Left cardiac atrium (tissue), 4 donors: ENCODE results near the gene NT5DC3. TPM values are rescaled to one million over a fixed set of nuclear protein-coding genes. Genes with fewer than 3 reads are reported as not detected.

Source experiments
- ATAC-seq, 2 donors: fragments of 200-7000 bp; cut with Tn5 transposase; one replicate each; pipeline ENCODE4 v1.9.1; 2020; ENCODE audit warnings: mild to moderate bottlenecking in 2 of 2, moderate library complexity in 2 of 2
- DNase-seq: peaks from one replicate; pipeline ENCODE4 v3.0.0-alpha.2; 2020
- intact Hi-C, 2 donors: fragments of 100-400 bp; cut with DNase I; formaldehyde crosslinking; loops; one replicate each; pipeline versions ENCODE4 v1.14.1 to v1.15.1; 2022 to 2023
- long read RNA-seq: library from polyadenylated mRNA; unstranded; transcript quantifications from one replicate; pipeline ENCODE4 v2.0.0, GENCODE V29; 2021
- total RNA-seq, 2 donors: library from RNA; stranded (reverse); fragmentation: NEBNext Ultra II Directional; extraction: Animal tissue kit (Norgen Biotek cat#: 25700); gene quantifications; one replicate each; pipeline ENCODE4 v1.2.1, GENCODE V29; 2021
- donor health status: DM: no; HTN: yes; CAD: no.
- donor health status: DM: no; HTN: yes; CAD: no; lungs with severe emphysema.
- donor health status: DM: yes; HTN: yes; CAD: no.
- donor health status: Dilated cardiomyopathy.

NT5DC3 gene
- total RNA-seq, result 1 to 10 TPM; 2.4 to 4.9 TPM
- long read RNA-seq, result 0 reads

DNA sequence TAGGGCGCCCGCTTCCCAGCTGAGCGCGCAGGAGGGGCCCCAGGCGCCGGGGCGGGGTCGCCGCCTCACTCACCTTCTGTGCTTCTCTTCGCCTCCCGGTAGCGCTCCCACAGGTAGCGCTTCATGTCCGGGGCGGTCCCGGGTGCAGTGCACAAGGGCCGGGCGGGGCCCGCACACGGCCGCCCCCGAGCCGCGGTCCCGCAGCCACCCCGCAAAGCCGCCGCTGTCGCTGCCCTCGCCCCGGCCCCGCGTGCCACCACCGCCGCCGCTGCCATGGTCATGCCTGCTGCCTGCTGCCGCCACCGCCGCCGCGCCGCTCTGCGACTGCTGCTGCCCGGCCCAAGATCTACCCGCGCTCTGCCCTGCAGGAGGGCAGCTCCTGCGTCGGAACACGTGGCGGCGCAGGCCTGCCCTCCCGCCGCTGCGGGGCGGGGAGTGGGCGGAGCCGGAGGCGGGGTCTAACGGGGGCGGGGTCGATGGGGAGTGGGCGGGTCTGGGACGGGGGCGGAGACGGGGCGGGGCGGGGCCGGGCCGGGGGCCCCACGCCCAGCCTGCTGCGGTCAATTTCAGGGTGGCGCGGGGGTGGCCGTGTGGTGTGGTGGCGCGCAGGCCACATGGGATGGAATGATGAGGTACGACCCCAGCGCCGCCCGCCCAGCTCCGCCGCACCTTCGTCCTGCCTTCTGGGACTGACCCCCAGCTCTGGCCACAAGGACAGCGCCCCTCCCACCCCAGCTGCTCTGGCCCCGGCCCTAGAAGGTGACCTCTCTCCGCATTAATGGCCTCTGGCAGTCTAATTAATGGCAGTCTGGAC is at the start of gene NT5DC3:
TSS of gene NT5DC3 (minus strand) at position 359 of the 814 bp plus-strand sequence. CDS start at position 281, 78 bp downstream.
- intact Hi-C loops, result no loop called here
- ATAC-seq, result peak; percentile 97 to 98

DNA sequence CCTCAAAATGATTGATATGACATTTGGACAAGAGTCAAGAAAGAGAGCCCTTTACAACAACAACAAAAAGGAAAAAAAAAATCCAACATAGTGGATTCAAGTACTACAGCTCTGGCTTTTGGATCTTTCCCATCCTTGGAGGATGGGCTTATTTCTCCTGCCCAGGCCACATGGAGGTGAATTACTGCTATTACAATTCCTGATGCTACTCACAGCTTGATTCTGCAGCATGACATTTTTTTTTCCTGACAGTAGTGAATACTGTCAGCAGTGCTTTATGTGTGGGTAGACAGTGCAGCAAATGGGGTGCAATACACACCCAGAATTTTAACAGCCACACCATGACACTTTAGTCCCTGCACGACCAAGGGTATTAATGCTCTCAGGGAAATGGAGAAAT is 46.7 kb upstream of the NT5DC3 start:
- intact Hi-C loops, result no loop called here
- ATAC-seq (no peak), DNase-seq (no peak)

More for the DNA sequence above, at the start of gene NT5DC3:
- peak; percentile 81 for DNase-seq

DNA sequence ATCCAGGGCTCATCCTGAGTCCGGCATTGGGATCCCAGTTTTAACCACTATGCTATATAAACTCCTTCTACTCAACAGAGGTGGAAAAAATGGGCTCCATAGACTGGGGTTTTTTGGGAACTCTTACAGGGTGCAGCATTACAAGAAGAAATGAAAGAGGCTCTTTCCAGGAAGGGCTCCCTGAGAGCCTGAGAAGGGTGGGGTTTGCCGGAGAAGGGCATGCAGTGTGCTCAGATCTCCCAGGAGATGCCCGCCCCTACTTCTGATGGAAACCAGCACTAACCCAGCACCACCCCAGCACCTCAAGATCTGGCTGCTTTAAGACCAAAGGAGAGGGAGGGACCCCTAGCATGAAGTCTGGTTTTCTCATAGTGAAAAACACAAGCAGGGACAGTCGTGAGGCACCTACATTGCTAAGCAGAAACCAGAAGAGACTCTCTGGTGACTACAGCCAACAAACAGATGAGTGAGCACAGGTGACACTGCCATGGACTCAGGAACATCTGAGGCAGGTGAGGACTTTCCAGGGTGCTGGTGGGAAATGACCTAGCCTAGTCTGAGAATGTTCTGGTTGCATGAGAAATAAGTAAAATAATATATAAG is 45.3 kb upstream of the NT5DC3 start:
- intact Hi-C loops, result no loop called here
- DNase-seq, result no peak

DNA sequence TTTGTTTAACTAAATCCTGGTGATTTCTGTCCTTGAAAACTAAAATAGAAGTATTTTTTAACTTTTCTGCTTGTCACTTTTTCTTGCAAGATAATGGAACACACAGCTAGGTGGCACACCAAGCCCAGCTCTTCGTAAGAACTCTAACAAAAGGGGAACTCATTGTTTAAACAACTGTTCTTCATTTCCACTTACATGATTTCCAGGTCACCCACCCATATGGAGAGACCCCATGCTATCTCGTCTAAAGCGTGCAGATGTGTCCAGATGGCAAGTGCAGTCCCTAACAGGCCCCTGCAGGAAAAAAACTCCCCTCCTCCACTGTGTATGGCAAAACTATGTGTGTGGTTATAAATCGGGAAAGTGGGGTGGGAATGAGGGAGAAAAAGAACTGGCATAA is 43.3 kb upstream of the NT5DC3 start:
- intact Hi-C loops, result no loop called here
- DNase-seq, result no peak
- ATAC-seq, result no peak

More for the DNA sequence above, 45.3 kb upstream of the NT5DC3 start:
- ATAC-seq, result no peak

DNA sequence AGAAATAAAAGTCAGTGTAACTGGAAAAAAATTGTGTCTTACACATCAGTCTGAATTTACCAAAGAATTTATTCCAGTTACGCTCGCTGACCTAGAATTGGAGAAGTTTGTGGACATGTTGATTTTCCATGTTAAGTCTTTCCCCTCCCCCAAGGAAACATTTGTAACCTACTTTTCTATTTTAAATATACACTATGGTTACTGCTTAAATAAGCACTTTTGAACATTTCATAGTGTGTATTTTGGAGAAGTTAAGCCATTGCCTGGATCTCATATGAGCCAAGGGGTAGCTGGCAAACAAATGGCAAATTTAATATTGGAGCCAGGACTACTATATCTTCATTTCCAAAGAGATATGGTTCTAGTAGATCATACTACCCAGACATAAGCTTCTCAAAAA is 42.9 kb upstream of the NT5DC3 start:
- ATAC-seq (no peak), DNase-seq (no peak)
- intact Hi-C loops, result no loop called here

DNA sequence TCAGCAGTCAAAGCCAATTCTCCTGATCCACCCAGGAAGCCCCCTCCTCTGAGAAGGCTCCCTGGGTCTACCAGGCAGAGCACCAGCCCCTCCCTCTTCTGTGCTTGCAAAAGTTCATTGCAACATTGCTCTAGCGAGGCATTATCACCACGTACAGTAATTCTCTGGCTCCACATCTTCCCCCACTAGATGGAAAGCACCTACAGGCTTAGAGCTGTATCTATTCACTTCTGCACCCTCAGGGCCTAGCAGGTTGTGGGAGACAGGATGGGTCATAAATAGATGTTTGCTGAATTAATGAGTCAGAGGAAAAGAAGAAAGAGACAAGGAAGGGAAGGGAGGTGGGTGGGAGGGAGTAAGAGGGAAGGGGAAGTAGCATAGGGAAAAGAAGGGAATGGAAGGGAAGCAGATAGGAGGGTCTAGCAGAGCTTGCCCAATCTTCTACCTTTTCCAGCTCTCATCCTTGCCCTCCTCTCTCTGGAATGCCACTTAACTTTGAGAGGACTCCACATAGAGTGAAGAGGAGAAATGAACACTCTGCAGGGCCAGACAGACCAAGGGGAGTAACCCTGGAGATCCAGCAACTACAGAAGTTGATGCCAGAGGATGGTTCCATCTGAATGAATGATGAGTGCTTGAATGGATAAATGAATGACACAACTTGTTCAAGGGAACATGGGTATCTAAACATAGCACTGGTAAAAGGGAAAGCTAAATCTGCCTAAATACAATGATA is 42.0 kb upstream of the NT5DC3 start:
- ATAC-seq (no peak), DNase-seq (no peak)
- intact Hi-C loops, result no loop called here

DNA sequence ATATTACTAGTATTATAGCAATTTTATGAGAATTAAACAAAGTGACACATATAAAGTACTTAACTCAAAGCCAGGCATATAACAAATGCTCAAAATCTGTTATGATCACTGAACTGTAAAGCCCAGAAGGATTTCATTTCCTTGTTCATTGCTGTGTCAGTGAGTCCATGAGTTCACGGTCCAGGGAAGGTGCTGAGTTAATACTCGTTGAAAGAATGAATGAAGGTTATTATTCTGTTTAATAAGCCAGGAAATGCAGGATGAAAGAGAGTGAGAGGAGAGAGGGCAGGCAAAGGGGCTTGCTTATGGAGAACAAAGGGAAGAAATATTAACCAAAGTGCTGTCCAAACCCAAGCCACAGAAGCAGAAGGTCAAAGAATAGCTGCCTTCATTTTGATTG is 40.2 kb upstream of the NT5DC3 start:
- no peak for DNase-seq
- intact Hi-C loops, result no loop called here
- ATAC-seq, result no peak

DNA sequence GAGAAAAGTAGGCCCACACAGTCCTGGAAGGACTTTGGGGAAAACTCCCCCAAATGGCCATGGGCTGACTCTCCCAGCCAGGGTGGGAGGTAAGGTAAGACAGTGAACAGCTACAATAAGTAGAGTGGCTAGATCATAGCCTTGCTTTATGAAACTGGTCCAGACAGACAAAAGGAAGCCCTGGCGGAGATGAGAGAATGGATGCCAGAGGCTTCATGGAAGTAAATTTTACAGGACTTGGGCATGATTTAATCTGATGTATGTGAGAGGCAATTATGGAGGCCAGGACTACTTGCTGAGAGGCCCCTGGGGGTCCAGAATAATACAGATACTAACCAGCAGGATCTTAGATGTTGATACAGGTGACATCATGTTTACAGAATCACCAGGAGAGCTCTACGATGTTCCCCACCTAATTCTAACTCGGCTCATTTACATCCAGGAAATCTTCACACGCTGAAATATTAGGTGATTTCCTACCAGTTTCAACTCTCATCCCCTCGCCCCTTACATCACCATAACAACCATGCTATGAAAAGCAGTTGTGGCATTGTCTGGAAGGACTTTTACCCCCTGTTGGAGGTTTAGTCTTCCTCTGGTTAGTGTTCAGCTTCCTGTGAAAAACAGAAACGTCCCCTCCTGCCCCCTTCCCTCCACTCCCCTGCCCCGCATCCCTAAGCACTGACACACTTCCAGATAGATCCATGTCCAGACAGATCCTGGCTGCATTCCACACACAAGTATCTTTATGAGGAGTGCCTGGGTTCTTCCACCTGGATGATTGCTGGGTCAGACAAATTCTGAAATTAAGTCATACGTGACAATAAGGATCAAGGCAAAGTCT is 39.5 kb upstream of the NT5DC3 start:
- intact Hi-C loops, result no loop called here
- DNase-seq, result no peak
- no peak for ATAC-seq

DNA sequence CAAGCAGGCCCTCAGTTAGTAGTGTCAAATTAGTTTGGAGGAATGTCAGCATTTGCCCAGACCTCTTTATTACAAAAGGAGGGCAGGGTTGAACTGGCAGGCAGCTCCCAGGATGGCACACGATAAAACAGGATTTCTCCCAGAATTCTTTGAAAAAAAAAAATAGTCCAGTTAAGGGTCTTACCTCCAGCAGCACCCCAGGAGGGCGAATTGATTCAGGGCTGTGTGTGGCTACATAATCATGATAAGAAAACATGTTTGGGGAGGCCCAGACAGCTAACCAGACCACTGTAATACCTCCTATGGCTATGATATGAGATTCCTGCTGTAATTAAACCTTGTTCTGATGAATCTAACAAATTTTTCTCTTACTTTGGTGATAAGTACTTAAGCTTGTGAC is 38.8 kb upstream of the NT5DC3 start:
- intact Hi-C loops, result loop anchor here (5.0 to 10.0 kb wide), 3 partner anchors 105 to 227 kb away; no protein-coding TSS in a partner anchor
- no peak for DNase-seq
- no peak for ATAC-seq

DNA sequence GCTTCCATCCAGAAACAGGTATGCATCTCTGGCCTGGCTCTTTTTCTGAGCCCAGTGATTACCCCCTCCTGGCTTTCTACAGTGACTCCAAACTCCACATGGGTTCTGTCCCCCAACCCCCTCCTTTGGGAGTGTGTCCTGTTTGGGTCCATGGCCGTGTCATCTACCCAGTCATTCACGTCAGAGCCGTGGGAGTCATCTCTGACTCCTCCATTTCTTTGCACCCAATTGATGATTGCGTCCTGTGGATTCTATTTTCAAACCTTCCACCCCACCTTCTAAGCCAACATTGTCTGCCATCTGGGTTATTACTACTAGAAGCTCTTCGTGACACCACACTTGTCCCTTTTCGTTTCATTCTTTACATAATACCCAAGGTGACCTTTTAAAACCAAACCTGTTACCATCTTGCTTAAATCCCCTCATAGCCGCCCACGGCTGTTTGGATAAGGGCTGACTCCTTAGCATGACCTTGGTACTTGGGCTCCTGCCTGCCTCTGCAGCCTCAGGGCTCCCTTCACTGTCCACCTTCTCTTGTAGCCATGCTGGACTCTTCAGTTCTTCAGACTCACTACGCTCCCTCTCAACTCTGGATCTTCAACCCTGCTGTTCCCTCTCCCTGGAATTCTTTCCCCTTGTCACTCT is 38.1 kb upstream of the NT5DC3 start:
- DNase-seq, result no peak
- ATAC-seq, result no peak
- intact Hi-C loops, result loop anchor here (5.0 to 10.0 kb wide), 3 partner anchors 104 to 228 kb away; no protein-coding TSS in a partner anchor

DNA sequence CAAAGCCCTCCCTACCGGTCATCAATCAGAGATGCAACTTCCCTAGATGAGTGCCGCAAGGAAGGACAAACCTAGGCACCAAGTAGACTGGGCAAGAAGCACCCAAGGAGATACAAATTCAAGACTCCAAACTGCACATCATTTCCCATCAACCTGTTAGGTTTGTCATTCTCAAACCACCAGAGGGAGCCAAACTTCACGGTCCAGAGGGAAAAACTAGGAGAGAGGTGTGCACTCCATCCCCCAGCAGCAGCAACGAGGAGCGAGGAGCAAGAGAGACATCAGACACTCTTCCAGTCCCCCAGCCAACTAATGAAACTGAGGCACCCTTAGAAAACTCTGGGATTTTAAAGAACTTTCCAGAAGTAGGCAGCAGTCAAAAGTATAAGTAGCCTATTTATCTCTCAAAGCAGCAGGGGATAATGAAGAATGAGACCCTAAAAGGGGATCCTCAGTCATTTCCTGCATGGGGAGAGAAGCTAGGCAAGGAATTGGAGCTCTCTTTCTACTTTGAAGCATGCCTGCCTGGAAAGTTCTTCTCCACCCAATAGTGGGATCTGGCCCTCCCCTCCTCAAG is 37.0 kb upstream of the NT5DC3 start:
- DNase-seq (peak; percentile 50), ATAC-seq (peak; percentile 57 to 86)
- intact Hi-C loops, result loop anchor here (5.0 to 10.0 kb wide), 3 partner anchors 103 to 229 kb away; no protein-coding TSS in a partner anchor

DNA sequence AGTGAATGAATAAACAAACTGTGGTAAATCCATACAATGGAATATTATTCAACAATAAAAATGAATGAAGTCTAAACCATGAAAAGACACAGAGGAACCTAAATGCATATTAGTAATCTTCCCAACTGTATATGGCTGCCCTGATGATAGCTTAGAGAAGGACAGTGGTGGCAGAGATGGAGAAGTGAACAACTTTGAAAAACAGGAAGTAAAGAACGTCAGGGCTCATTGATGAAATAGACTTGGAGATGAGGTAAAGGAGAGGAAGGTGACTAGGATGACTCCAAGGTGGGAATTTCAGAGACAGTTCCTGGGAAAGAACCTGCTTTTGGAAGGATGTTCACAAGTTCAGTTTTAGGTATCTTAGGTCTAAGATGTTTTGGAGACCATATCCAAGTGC is 36.3 kb upstream of the NT5DC3 start:
- DNase-seq (no peak), ATAC-seq (no peak)
- intact Hi-C loops, result loop anchor here (5.0 to 10.0 kb wide), 3 partner anchors 102 to 230 kb away; no protein-coding TSS in a partner anchor

DNA sequence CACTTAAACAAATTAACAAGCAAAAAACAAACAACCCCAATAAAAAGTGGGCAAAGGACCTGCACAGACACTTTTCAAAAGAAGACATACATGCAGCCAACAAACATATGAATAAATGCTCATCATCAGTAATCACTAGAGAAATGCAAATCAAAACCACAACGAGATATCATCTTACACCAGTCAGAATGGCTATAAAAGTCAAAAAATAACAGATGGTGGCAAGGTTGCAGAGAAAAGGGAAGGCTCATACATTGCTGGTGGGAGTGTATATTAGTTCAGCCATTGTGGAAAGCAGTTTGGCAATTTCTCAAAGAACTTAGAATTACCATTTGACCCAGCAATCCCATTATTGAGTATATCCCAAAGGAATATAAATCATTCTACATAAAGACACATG is 34.6 kb upstream of the NT5DC3 start:
- ATAC-seq (no peak), DNase-seq (no peak)
- intact Hi-C loops, result loop anchor here (5.0 to 10.0 kb wide), 3 partner anchors 101 to 232 kb away; no protein-coding TSS in a partner anchor

DNA sequence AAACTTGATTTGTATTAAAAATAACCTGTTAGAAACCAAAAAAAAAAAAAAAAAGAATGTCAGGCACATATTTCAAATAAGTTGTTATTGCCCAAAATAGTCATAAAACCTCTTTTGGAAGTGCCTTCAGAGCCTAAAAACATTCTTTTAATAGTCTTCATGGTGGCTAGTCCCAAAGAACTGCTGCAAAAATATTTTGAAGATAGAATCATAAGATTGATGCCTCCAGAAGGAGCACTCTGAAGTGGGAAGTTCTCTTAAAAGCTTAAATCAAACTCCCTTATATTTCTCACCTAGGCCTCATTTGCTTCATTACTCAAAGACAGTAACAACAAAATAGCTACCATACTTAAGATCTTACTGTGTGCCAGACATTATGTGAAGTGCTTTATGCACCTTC is 27.2 kb upstream of the NT5DC3 start:
- intact Hi-C loops, result no loop called here
- ATAC-seq, result no peak
- no peak for DNase-seq

DNA sequence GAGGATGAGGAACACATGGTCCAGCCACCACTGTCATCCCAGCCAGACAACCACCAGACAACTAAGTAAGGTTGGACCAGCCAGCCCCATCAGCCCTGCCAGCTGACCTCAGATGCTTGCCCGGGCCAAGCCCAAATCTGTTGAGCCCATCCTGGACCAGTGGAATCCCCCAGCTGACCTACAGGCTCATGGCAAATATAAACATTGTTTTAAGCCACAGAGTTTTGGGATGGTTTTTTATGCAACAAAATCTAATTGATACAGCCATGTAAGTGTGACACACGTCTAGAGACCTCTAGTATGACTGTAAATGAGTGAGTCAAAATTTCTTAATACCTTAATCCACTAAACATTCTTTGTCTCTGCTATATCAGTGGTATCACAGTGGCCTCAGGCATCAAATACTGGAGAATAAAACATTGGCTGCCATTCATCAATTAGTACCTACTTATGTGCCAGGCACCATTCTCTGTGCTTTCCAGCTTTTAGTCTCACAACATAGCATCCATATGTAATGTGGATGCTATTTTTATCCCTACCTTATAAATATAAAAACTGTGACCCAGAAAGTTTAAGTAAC is 24.2 kb upstream of the NT5DC3 start:
- DNase-seq, result no peak
- ATAC-seq, result no peak
- intact Hi-C loops, result no loop called here

DNA sequence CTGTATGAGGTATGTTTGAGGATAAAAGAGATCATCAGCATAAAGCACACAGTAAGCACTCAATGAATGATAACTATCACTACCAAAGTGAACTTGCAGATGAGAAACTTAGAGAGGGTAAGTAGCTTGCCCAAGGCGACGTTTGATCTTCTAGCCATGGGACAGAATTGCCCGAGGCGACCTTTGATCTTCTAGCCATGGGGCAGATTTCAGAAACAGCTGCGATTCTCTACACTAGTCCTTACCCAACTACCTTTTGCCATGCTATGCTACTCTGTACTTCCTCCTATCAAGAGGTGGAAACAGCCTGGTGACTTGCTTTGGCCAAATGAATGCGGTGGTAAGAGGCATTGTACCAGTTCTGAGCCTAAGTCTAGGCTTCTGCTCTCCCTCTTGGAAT is 23.7 kb upstream of the NT5DC3 start:
- ATAC-seq (no peak), DNase-seq (no peak)
- intact Hi-C loops, result no loop called here

DNA sequence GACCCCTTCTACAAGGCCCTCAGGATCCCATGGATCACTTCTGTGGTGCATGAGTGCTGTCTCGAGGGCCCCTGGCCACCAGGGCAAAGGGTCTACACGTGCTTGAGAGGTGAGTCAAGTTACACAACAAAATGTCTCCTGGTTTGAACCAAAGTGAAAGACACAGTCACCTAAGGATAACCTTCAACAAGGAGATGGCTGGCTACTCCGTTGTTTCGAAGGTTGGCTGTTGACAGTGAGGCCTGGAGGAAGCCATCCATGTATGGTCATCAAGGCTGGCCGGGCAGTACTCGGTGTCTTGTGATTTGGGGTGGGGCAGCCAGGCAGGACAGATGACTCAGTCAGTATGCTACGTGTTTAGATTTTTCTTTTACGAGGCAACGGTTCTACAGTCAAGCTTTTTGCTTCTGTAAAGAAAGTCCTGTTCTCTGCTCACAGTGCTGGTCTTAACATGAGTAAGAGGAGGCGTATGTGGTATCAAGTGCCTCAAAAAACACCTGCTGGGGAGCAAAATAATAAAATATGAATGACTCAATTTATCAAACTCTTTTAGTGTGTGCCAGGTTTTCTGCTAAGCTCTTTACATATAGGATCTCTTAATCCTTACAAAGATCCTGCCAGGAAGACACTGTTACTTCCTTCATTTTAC is 18.0 kb upstream of the NT5DC3 start:
- peak; percentile 34 for DNase-seq

More for the DNA sequence above, 18.0 kb upstream of the NT5DC3 start:
- peak; percentile 71 to 96 for ATAC-seq
- intact Hi-C loops, result no loop called here
